H1 (cell line): ENCODE measurements around the gene BIK. TPM values are rescaled to one million over a fixed set of nuclear protein-coding genes. Genes with fewer than 3 reads are reported as not detected.
"Not testable (repeated sequence)": the region's sequence is repeated elsewhere in the genome, so short reads cannot be mapped to it uniquely, and the experiment has no call there.

Experiments used
- CTCF ChIA-PET: fragments of 300-600 bp; sonication (Branson Sonifier 250); formaldehyde crosslinking; loops from one replicate; lab custom pipeline; 2021; ENCODE audit not compliant: partially characterized antibody; lab: Charles Lee
- POLR2A ChIA-PET: fragments of 300-600 bp; sonication (Branson Sonifier 250); formaldehyde crosslinking; loops from one replicate; lab custom pipeline; 2021; ENCODE audit warnings: inconsistent platforms; ENCODE audit not compliant: partially characterized antibody; lab: Charles Lee
- DNase-seq, 2 experiments: peaks; one replicate each; pipeline versions ENCODE4 v3.0.0 to v3.0.0-alpha.2; 2010 to 2022; ENCODE audit warnings: low spot score in 2 of 2, low read depth in 1 of 2, mixed read lengths in 1 of 2
- FAIRE-seq: peaks from 2 replicates; lab custom pipeline; 2011; peaks lifted over from hg19 to GRCh38; lab: Jason Lieb, UNC
- H2AFZ ChIP-seq: 2 replicates; pipeline ENCODE4 v1.8.1; 2012; ENCODE audit warnings: low read length, inconsistent platforms
- H2AK5ac ChIP-seq: 2 replicates; pipeline ENCODE4 v1.6.1; 2013; ENCODE audit warnings: low read depth, low read length
- H2BK120ac ChIP-seq: replicated peaks from 2 replicates; pipeline ENCODE3; 2013; ENCODE audit warnings: low read depth, low read length, inconsistent platforms
- H2BK12ac ChIP-seq: 2 replicates; pipeline ENCODE4 v1.6.1; 2013; ENCODE audit warnings: low read depth, low read length
- H2BK15ac ChIP-seq: 2 replicates; pipeline ENCODE4 v1.6.1; 2013; ENCODE audit warnings: low read length
- H2BK20ac ChIP-seq: 2 replicates; pipeline ENCODE4 v1.6.1; 2013; ENCODE audit warnings: low read length
- H2BK5ac ChIP-seq: 2 replicates; pipeline ENCODE4 v1.6.1; 2013; ENCODE audit warnings: low read depth, low read length
- H3K14ac ChIP-seq: 2 replicates; pipeline ENCODE4 v1.6.1; 2013; ENCODE audit warnings: inconsistent platforms; ENCODE audit not compliant: insufficient read length
- H3K18ac ChIP-seq: 2 replicates; pipeline ENCODE4 v1.6.1; 2013; ENCODE audit warnings: low read length; ENCODE audit errors: extremely low read depth
- H3K23ac ChIP-seq: 2 replicates; pipeline ENCODE4 v1.6.1; 2013; ENCODE audit warnings: inconsistent platforms; ENCODE audit not compliant: insufficient read length
- H3K23me2 ChIP-seq: 2 replicates; pipeline ENCODE4 v1.6.1; 2013; ENCODE audit warnings: low read depth, low read length
- H3K27ac ChIP-seq: 2 replicates; pipeline ENCODE4 v1.6.1; 2011; ENCODE audit warnings: low read depth, low read length, inconsistent platforms
- H3K27me3 ChIP-seq, 4 experiments: replicated peaks in 1 of 4; 1 replicate in 1 of 4; 2 replicates in 3 of 4; pipeline versions ENCODE4 v1.6.1 to v1.8.1; 2011 to 2013; ENCODE audit warnings: low read length in 3 of 4, mild to moderate bottlenecking in 3 of 4, inconsistent platforms in 2 of 4, mixed read lengths in 2 of 4, moderate library complexity in 1 of 4; ENCODE audit not compliant: control insufficient read depth in 3 of 4, insufficient read depth in 3 of 4; ENCODE audit errors: extremely low read depth in 1 of 4
- H3K36me3 ChIP-seq, 4 experiments: 2 replicates each; pipeline versions ENCODE4 v1.6.1 to v1.8.1; 2011 to 2013; ENCODE audit warnings: mild to moderate bottlenecking in 4 of 4, low read length in 3 of 4, moderate library complexity in 2 of 4, control low read depth in 1 of 4, inconsistent platforms in 1 of 4; ENCODE audit not compliant: insufficient read depth in 4 of 4, control insufficient read depth in 2 of 4
- H3K4ac ChIP-seq: replicated peaks from 2 replicates; pipeline ENCODE3; 2013; ENCODE audit warnings: low read length, low read depth, mixed read lengths, inconsistent platforms; ENCODE audit not compliant: insufficient read length
- H3K4me1 ChIP-seq, 4 experiments: replicated peaks in 1 of 4; 1 replicate in 1 of 4; 2 replicates in 3 of 4; pipeline versions ENCODE4 v1.6.1 to v1.8.1; 2011 to 2013; ENCODE audit warnings: low read length in 3 of 4, inconsistent platforms in 2 of 4, mixed read lengths in 1 of 4; ENCODE audit not compliant: insufficient read depth in 4 of 4, control insufficient read depth in 3 of 4
- H3K4me2 ChIP-seq, 2 experiments: 2 replicates each; pipeline versions ENCODE4 v1.6.1 to v1.8.1; 2011 to 2013; ENCODE audit warnings: low read depth in 2 of 2, low read length in 2 of 2, control low read depth in 1 of 2, inconsistent platforms in 1 of 2, mild to moderate bottlenecking in 1 of 2; ENCODE audit not compliant: insufficient read depth in 1 of 2
- H3K4me3 ChIP-seq, 4 experiments: fragments of 200-600, 300-600 bp in 1 of 4; sonication (generic), shearing (Covaris generic), sonication (Bioruptor Twin) in 1 of 4; 2 replicates each; pipeline versions ENCODE4 v1.5.1 to v1.8.1; 2011 to 2016; ENCODE audit warnings: low read length in 4 of 4, low read depth in 3 of 4, control low read depth in 2 of 4, inconsistent platforms in 2 of 4, mild to moderate bottlenecking in 2 of 4, mixed read lengths in 1 of 4, moderate library complexity in 1 of 4; ENCODE audit not compliant: insufficient read depth in 2 of 4; ENCODE audit errors: extremely low read depth in 1 of 4
- H3K56ac ChIP-seq: replicated peaks from 2 replicates; pipeline ENCODE3; 2013; ENCODE audit warnings: low read depth, mild to moderate bottlenecking, mixed read lengths, low read length, inconsistent platforms; ENCODE audit not compliant: insufficient read length
- H3K79me1 ChIP-seq: 2 replicates; pipeline ENCODE4 v1.6.1; 2013; ENCODE audit warnings: low read depth, low read length, control low read depth
- H3K79me2 ChIP-seq, 2 experiments: 2 replicates each; pipeline versions ENCODE4 v1.6.1 to v1.8.1; 2012 to 2013; ENCODE audit warnings: low read length in 2 of 2, mild to moderate bottlenecking in 2 of 2, inconsistent platforms in 1 of 2; ENCODE audit not compliant: insufficient read depth in 2 of 2, control insufficient read depth in 1 of 2
- H3K9ac ChIP-seq, 4 experiments: replicated peaks in 1 of 4; 1 replicate in 1 of 4; 2 replicates in 3 of 4; pipeline versions ENCODE4 v1.6.1 to v1.8.1; 2011 to 2013; ENCODE audit warnings: low read depth in 3 of 4, low read length in 3 of 4, control low read depth in 2 of 4, mild to moderate bottlenecking in 2 of 4, moderate library complexity in 2 of 4, inconsistent platforms in 1 of 4; ENCODE audit errors: extremely low read depth in 1 of 4
- H3K9me3 ChIP-seq, 2 experiments: 2 replicates each; pipeline versions ENCODE4 v1.6.1 to v1.8.1; 2012 to 2013; ENCODE audit warnings: mild to moderate bottlenecking in 2 of 2, moderate library complexity in 2 of 2, control low read depth in 1 of 2, inconsistent platforms in 1 of 2, low read depth in 1 of 2, low read length in 1 of 2, mixed read lengths in 1 of 2; ENCODE audit not compliant: insufficient read depth in 2 of 2
- H4K20me1 ChIP-seq, 2 experiments: replicated peaks in 1 of 2; 2 replicates each; pipeline versions ENCODE3 to v1.8.1; 2011 to 2013; ENCODE audit warnings: inconsistent platforms in 2 of 2, low read length in 2 of 2, mild to moderate bottlenecking in 1 of 2; ENCODE audit not compliant: insufficient read depth in 2 of 2, control insufficient read depth in 1 of 2
- H4K5ac ChIP-seq: 2 replicates; pipeline ENCODE4 v1.6.1; 2013; ENCODE audit warnings: low read length, low read depth, mixed read lengths, inconsistent platforms; ENCODE audit not compliant: insufficient read length
- H4K8ac ChIP-seq: 2 replicates; pipeline ENCODE4 v1.8.0; 2013; ENCODE audit warnings: mild to moderate bottlenecking, moderate library complexity, low read length, inconsistent platforms; ENCODE audit not compliant: insufficient read depth; ENCODE audit errors: extremely low read depth
- H4K91ac ChIP-seq: replicated peaks from 2 replicates; pipeline ENCODE3; 2013; ENCODE audit warnings: low read length, mixed read lengths, inconsistent platforms; ENCODE audit not compliant: insufficient read length
- WGBS, 2 experiments: shearing (Covaris generic) in 1 of 2; methylation state at CpG; one replicate each; pipeline versions ENCODE4 v1.1.6 to v1.1.7; 2013 to 2015; ENCODE audit warnings: low lambda C conversion rate in 2 of 2, mixed read lengths in 2 of 2, inconsistent platforms in 1 of 2, low coverage in 1 of 2, missing lambda C conversion rate in 1 of 2; ENCODE audit not compliant: insufficient replicate concordance in 2 of 2, insufficient coverage in 1 of 2, insufficient read length in 1 of 2; ENCODE audit errors: extremely low coverage in 1 of 2, missing lambda C conversion rate in 1 of 2; 5-methylcytosine and 5-hydroxymethylcytosine counted together
- polyA plus RNA-seq, 7 experiments: library from polyadenylated mRNA; depleted of rRNA in 3 of 7; stranded (reverse) in 5 of 7; unstranded in 2 of 7; fragments of >200 nt in 5 of 7; fragments of 200-250 nt in 2 of 7; gene quantifications; 1 replicate in 5 of 7; 2 replicates in 1 of 7; 4 replicates in 1 of 7; pipeline versions ENCODE4 v1.2.1 to v1.2.3, GENCODE V29; 2011 to 2013; ENCODE audit warnings: missing spikeins in 2 of 7, mixed read lengths in 2 of 7
- total RNA-seq: library from RNA; stranded (reverse); fragmentation: NEBNext Ultra II Directional; extraction: Animal tissue kit (Norgen Biotek cat#: 25700); gene quantifications from 2 replicates; pipeline ENCODE4 v1.2.1, GENCODE V29; 2021

The BIK gene
- total and polyA plus RNA-seq, 2 of the 8 experiments (the other 6 are each of a cell fraction or from before 2014, with no cell fraction given) = 3.3 to 5.5 TPM

DNA sequence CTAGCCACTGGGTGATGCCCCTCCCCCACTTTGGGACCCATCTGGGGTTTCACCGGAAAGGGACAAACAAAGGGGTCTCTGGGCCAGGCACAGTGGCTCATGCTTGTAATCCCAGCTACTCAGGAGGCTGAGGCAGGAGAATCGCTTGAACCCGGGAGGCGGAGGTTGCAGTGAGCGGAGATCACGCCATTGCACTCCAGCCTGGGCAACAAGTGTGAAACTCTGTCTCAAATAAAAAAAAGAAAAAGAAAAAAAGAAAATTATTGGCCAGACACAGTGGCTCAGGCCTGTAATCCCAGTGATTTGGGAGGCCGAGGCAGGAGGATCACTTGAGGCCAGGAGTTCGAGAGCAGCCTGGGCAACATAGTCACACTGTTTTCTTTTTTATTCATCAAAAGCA, 34.8 kb downstream of the BIK start:
- not testable (repeated sequence) for H2BK5ac ChIP-seq, H3K18ac ChIP-seq, H3K79me2 ChIP-seq, DNase-seq, H3K27me3 ChIP-seq, H2BK120ac ChIP-seq, H3K23me2 ChIP-seq, H4K91ac ChIP-seq, H4K20me1 ChIP-seq, H3K56ac ChIP-seq, H3K9me3 ChIP-seq, H3K9ac ChIP-seq, H3K4me1 ChIP-seq, H2BK15ac ChIP-seq, H3K79me1 ChIP-seq, H2BK12ac ChIP-seq, H4K5ac ChIP-seq, H3K36me3 ChIP-seq, H3K23ac ChIP-seq, H3K4me2 ChIP-seq, H3K4me3 ChIP-seq, H2AFZ ChIP-seq, FAIRE-seq, H2BK20ac ChIP-seq, H3K4ac ChIP-seq, H3K27ac ChIP-seq, H4K8ac ChIP-seq, H3K14ac ChIP-seq, H2AK5ac ChIP-seq
- 88% methylated on average over 8 of the region's 8 CpGs; no CpG with 5 or more reads in 1 of the 2 experiments for WGBS, 2 experiments
- POLR2A ChIA-PET = interaction anchor here (0.8 to 1.2 kb wide), 2 partner anchors 31 to 683 kb away, joined by 3 read pairs; no protein-coding TSS in a partner anchor
- CTCF ChIA-PET = interaction anchor here (0.9 kb wide), 1 partner anchor 9 kb away, joined by 5 read pairs; no protein-coding TSS in a partner anchor

DNA sequence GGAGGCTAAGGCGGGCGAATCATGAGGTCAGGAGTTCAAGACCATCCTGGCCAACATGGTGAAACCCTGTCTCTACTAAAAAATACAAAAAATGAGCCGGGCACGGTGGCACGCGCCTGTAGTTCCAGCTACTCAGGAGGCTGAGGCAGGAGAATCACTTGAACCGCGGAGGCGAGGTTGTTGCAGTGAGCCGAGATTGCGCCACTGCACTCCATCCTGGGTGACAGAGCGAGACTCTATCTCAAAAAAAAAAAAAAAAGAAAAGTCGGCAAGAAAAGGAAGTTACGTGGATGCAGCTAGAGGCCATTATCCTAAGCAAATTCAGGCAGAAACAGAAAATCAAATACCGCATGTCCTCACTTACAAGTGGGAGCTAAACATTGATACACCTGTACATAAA, 35.8 kb downstream of the BIK start:
- not testable (repeated sequence) for H2BK20ac ChIP-seq, H4K8ac ChIP-seq, H3K23me2 ChIP-seq, H3K14ac ChIP-seq, H3K79me2 ChIP-seq, H4K20me1 ChIP-seq, H2BK15ac ChIP-seq, H2BK5ac ChIP-seq, H3K9ac ChIP-seq, H3K23ac ChIP-seq, H3K4me1 ChIP-seq, H2AFZ ChIP-seq, H3K4ac ChIP-seq, H4K5ac ChIP-seq, H3K36me3 ChIP-seq, H3K4me3 ChIP-seq, H4K91ac ChIP-seq, H3K27ac ChIP-seq, H3K27me3 ChIP-seq, DNase-seq, H2BK12ac ChIP-seq, H3K18ac ChIP-seq, H2BK120ac ChIP-seq, H3K79me1 ChIP-seq, H3K4me2 ChIP-seq, H3K9me3 ChIP-seq, FAIRE-seq, H3K56ac ChIP-seq, H2AK5ac ChIP-seq
- 93% methylated on average over 12 of the region's 15 CpGs; no CpG with 5 or more reads in 1 of the 2 experiments for WGBS, 2 experiments
- CTCF ChIA-PET = interaction anchor here (0.9 kb wide), 1 partner anchor 41 kb away, joined by 3 read pairs; no protein-coding TSS in a partner anchor
- POLR2A ChIA-PET = interaction anchor here (0.8 to 1.9 kb wide), 3 partner anchors 32 to 684 kb away, joined by 3 to 5 read pairs (median 3); partner anchors contain the start of gene PACSIN2
